ENCODE data around the gene PSMB10.
"Not testable (repeated sequence)": the region's sequence is repeated elsewhere in the genome, so short reads cannot be mapped to it uniquely, and the experiment has no call there.

The PSMB10 gene

DNA sequence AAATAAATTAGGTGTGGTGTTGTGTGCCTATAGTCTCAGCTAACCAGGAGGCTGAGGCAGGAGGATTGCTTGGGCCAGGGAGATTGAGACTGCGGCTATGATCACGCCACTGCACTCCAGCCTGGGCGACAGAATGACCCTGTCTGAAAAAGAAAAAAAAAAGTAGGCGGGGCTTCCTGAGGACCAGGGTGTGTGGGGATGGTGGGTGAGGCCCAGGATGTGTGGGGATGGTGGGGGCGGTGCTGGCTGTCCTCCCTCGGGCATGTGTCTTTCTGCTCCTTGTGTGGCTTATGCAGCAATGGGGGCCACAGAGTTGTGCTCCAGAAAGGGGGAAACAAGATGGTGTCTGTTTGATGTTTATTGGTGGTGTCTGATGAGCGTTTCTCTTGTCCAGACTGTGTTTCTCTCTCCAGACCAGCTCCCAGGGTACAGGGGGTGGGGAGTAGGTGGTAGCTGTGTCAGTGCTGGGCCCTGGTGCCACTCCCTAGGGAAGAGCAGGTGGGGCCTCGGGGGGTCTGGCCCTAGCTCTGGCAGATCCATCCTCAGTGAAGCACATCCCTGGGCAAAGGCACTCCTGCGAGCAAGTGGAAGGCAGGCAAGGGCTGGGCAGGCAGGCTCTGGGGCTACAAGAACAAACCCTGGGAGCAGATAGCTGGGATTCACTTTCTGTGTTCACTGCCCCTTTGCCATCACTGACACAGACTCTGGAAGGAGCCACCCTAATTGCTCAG, 5.0 kb upstream of the PSMB10 start:
- no peak for DNase-seq

GRCh38 chr16:67940446-67941089, 3.9 kb upstream of the PSMB10 start:
- no peak for DNase-seq

GRCh38 chr16:67939507-67940445, 3.1 kb upstream of the PSMB10 start:
- no peak for DNase-seq

GRCh38 chr16:67937713-67938112, 1.1 kb upstream of the PSMB10 start:
- DNase-seq, result not testable (repeated sequence)

GRCh38 chr16:67936880-67937605, 393 bp upstream of the PSMB10 start:
- DNase-seq, result no peak

DNA sequence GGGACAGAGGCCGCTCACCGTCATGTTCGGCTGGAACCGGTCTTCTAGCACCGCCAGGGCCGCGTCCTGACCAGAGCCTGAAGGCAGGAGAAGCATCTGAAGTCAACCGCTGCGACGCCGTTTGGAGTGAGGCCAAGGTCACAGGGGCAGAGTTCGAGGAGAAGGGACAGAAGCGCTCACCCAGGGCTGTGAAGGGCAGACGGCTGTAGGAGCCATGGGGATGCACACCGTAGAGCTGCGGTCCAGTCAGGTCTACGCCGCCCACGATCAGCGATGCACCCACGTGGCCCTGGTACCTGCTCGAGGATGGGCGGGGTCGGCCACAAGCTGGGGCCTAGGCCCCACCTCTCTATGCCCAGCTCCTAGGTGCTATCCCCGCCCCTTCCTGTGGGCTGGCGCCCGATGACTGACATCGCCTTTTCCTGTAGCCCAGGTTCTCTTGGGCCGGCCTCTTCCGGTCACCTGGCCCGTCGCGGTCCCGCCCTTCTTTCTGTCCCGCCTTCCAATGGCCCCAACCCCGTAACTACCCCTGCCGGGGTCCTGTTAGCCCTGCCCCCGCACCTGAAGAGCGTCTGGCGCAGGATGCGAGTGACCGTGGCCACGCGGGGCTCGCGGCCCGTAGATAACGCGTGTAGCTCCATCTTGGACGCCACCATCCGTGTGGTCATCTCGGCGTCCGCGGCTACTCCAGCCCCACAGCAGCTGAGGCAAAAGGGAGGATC, 1.1 kb downstream of the PSMB10 start:
- DNase-seq, result peak; percentile 71

GRCh38 chr16:67935101-67935401, 1.6 kb downstream of the PSMB10 start:
- DNase-seq, result no peak

GRCh38 chr16:67934306-67935100, 2.1 kb downstream of the PSMB10 start:
- DNase-seq, result no peak

DNA sequence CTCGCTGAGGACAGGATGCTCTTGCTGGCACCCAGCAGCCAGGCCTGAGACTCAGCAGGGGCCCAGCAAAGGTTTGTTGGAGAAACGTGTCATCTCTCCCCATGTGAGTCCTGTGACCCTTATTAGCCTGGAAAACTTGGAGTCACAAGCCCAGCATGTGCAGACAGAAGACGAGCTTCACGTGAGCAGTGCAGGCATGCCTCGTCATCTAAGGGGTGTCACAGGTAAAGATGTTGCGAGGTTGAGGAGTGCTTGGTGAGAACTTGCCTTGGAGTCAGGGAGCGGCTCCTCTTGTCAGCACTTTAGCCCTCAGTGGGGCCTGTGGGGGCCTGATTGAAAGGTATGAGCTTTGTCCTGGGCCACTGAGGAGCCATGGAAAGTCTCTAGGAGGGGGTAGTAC, 2.8 kb downstream of the PSMB10 start:
- no peak for DNase-seq

DNA sequence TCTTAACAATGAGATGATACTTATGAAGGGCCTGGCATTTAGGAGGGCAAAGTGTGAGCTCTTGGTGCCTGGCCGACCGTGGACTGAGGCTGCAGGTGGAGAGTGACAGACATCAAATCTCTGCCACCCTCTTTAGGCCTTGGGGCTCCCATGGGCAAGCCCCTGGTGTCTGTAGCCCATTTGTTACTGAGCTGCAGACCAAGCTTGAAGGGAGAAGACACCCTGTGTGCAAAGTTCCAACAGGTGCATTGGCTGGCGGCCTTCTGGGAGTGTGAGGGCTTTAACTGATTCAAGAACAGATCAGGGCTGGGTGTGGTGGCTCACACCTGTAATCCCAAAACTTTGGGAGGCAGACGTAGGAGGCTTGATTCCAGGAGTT, 4.2 kb downstream of the PSMB10 start:
- no peak for DNase-seq

- no peak for DNase-seq
Observed at GRCh38 chr16:67931712-67932461, 4.8 kb downstream of the PSMB10 start, which contains the start of gene CTRL. CTRL (minus strand) TSS chr16:67931862; CDS start chr16:67931852, 10 bp downstream.

GRCh38 chr16:67930678-67931211, 5.9 kb downstream of the PSMB10 start:
- no peak for DNase-seq

DNA sequence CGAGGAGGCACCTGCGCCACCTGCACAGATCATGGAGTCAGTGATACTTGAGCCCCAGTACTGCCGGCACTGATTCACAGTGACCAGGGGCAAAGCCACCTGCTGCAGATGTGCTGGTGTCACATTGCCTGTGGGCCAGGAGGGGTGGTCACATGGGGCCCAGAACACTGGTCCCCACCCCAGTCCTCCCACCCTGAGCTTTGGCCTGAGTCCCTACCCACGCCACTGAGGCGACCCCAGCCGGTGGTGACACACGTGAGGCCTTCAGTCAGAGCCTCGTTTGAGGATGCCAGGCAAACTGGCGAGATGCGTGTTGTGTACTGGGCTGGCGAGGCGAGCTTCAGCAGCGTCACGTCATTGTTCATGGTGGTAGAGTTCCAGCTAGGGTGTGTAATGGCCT, 6.5 kb downstream of the PSMB10 start:
- no peak for DNase-seq

DNA sequence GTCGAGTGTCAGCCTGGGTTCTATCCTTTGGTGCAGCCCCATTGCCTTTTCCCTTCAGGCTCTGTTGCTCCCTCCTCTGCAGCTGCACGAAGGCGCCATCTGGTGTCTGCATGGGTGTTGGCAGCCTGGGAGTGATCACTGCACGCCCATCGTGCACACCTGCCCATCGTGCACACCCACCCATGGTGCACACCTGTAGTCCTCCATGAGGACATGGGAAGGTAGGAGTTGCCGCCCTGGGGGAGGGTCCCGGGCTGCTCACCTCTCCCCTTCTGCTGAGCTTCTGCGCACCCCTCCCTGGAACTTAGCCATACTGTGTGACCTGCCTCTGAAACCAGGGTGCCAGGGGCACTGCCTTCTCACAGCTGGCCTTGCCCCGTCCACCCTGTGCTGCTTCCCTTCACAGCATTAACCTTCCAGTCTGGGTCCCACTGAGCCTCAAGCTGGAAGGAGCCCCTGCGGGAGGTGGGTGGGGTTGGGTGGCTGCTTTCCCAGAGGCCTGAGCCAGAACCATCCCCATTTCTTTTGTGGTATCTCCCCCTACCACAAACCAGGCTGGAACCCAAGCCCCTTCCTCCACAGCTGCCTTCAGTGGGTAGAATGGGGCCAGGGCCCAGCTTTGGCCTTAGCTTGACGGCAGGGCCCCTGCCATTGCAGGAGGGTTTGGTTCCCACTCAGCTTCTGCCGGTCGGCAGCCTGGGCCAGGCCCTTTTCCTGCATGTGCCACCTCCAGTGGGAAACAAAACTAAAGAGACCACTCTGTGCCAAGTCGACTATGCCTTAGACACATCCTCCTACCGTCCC, 7.9 kb downstream of the PSMB10 start:
- peak; percentile 23 for DNase-seq

GRCh38 chr16:67928147-67928546, 8.5 kb downstream of the PSMB10 start:
- DNase-seq, result no peak

GRCh38 chr16:67927131-67927941, 9.3 kb downstream of the PSMB10 start:
- no peak for DNase-seq

GRCh38 chr16:67926181-67926750, 10.4 kb downstream of the PSMB10 start:
- DNase-seq, result no peak

Data from T1000 (cell line).